ENCODE results near the gene RESP18.

The RESP18 gene

GRCh38 chr2:219278655-219279150, 53.8 kb downstream of the RESP18 start:
- Histone ChIP-seq H2AFZ (ENCODE audit: low read length) (peak overlapping the region; percentile 95), H3K27me3 (replicated peaks; ENCODE audit: insufficient read depth, low read length) (no peaks in the 10 kb centered on the region), H3K4me1 (ENCODE audit: low read length) (peaks cover 21% of the 10 kb centered on the region), H3K27ac (ENCODE audit: low read length) (peak overlapping the region; percentile 88), H3F3A (ENCODE audit: insufficient read depth, low read length) (peaks cover 15% of the 10 kb centered on the region), H3K4me3 (ENCODE audit: low read length) (peak overlapping the region; percentile 62), H4K20me1 (ENCODE audit: insufficient read depth, low read length) (no peaks in the 10 kb centered on the region), H3K4me2 (ENCODE audit: low read depth, low read length) (peak overlapping the region; percentile 81), H3K9ac (ENCODE audit: low read length) (peak overlapping the region; percentile 78), H3K9me2 (replicated peaks; ENCODE audit: insufficient read depth, low read length) (no peaks in the 10 kb centered on the region), H3K9me3 (replicated peaks; ENCODE audit: insufficient read depth, low read length) (no peaks in the 10 kb centered on the region), H3K79me2 (ENCODE audit: low read length) (peaks cover 10% of the 10 kb centered on the region), H3K36me3 (replicated peaks; ENCODE audit: insufficient read depth, low read length) (no peaks in the 10 kb centered on the region)
- TF ChIP-seq EZH2phosphoT487 (IDR thresholded peaks at IDR 0.05; ENCODE audit: low read length) (no peak), EZH2 (optimal IDR thresholded peaks at IDR 0.05; ENCODE audit: low read depth, low read length) (no peak)
- TF ChIP-seq, protein P1, sequence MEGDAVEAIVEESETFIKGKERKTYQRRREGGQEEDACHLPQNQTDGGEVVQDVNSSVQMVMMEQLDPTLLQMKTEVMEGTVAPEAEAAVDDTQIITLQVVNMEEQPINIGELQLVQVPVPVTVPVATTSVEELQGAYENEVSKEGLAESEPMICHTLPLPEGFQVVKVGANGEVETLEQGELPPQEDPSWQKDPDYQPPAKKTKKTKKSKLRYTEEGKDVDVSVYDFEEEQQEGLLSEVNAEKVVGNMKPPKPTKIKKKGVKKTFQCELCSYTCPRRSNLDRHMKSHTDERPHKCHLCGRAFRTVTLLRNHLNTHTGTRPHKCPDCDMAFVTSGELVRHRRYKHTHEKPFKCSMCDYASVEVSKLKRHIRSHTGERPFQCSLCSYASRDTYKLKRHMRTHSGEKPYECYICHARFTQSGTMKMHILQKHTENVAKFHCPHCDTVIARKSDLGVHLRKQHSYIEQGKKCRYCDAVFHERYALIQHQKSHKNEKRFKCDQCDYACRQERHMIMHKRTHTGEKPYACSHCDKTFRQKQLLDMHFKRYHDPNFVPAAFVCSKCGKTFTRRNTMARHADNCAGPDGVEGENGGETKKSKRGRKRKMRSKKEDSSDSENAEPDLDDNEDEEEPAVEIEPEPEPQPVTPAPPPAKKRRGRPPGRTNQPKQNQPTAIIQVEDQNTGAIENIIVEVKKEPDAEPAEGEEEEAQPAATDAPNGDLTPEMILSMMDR (IDR thresholded peaks at IDR 0.05; ENCODE audit: low read length), result no peak
- DNase-seq, result no peak

GRCh38 chr2:219277703-219278654, 54.6 kb downstream of the RESP18 start:
- H4K20me1 ChIP-seq (ENCODE audit: insufficient read depth, low read length), result no peaks in the 10 kb centered on the region
- peaks cover 15% of the 10 kb centered on the region for H3F3A ChIP-seq (ENCODE audit: insufficient read depth, low read length)
- H3K4me2 ChIP-seq (ENCODE audit: low read depth, low read length), result peak overlapping the region; percentile 81
- peak overlapping the region; percentile 88 for H3K27ac ChIP-seq (ENCODE audit: low read length)
- H3K9me3 ChIP-seq (replicated peaks; ENCODE audit: insufficient read depth, low read length), result no peaks in the 10 kb centered on the region
- H3K9ac ChIP-seq (ENCODE audit: low read length), result peak overlapping the region; percentile 78
- peak overlapping the region; percentile 62 for H3K4me3 ChIP-seq (ENCODE audit: low read length)
- peak overlapping the region; percentile 95 for H2AFZ ChIP-seq (ENCODE audit: low read length)
- peak; percentile 75 for DNase-seq
- no peaks in the 10 kb centered on the region for H3K27me3 ChIP-seq (replicated peaks; ENCODE audit: insufficient read depth, low read length)
- H3K4me1 ChIP-seq (ENCODE audit: low read length), result peaks cover 21% of the 10 kb centered on the region
- TF ChIP-seq, protein P1 (IDR thresholded peaks at IDR 0.05; ENCODE audit: low read length), result peak; percentile 98
- TF ChIP-seq EZH2phosphoT487 (IDR thresholded peaks at IDR 0.05; ENCODE audit: low read length), result no peak
- peaks cover 10% of the 10 kb centered on the region for H3K79me2 ChIP-seq (ENCODE audit: low read length)
- H3K36me3 ChIP-seq (replicated peaks; ENCODE audit: insufficient read depth, low read length), result no peaks in the 10 kb centered on the region
- no peaks in the 10 kb centered on the region for H3K9me2 ChIP-seq (replicated peaks; ENCODE audit: insufficient read depth, low read length)

Measured in MM.1S (cell line).